HepG2 (cell line): Measurements from ENCODE around the gene ARL6IP4.

Source experiments
- ATF2 ChIP-seq: sonication (generic); formaldehyde crosslinking; IDR thresholded peaks from 2 replicates; pipeline ENCODE4 v1.4.0; 2020; ENCODE audit warnings: missing genetic modification reagents
- CTCF ChIP-seq: sonication (generic); formaldehyde crosslinking; IDR thresholded peaks from 2 replicates; pipeline ENCODE4 v1.5.0; 2020; ENCODE audit warnings: mild to moderate bottlenecking, missing genetic modification reagents, moderate library complexity
- HDAC2 ChIP-seq: sonication (generic); formaldehyde crosslinking; IDR thresholded peaks from 2 replicates; pipeline ENCODE4 v1.4.0; 2020; ENCODE audit warnings: missing genetic modification reagents
- HMG20A ChIP-seq: IDR thresholded peaks from 2 replicates; pipeline ENCODE4 v1.6.1; 2016; ENCODE audit warnings: borderline replicate concordance
- NONO ChIP-seq, 2 experiments: fragments of 450-650 bp in 1 of 2; sonication (generic) in 1 of 2; formaldehyde crosslinking in 1 of 2; IDR thresholded peaks in 1 of 2; conservative IDR thresholded peaks in 1 of 2; 2 replicates each; pipeline versions ENCODE4 v1.6.1 to v1.8.0; 2017 to 2022; ENCODE audit warnings: mild to moderate bottlenecking in 1 of 2, missing genetic modification reagents in 1 of 2, moderate library complexity in 1 of 2
- POLR2A ChIP-seq, 2 experiments: IDR thresholded peaks; 2 replicates each; pipeline ENCODE4 v1.6.1; 2011; ENCODE audit warnings: low read depth in 2 of 2, low read length in 2 of 2, mild to moderate bottlenecking in 1 of 2, moderate library complexity in 1 of 2; ENCODE audit not compliant: insufficient read depth in 1 of 2
- RFX5 ChIP-seq: IDR thresholded peaks from 2 replicates; pipeline ENCODE4 v1.6.1; 2011; ENCODE audit warnings: low read depth, low read length, improper control_type of control experiment
- ZNF660 ChIP-seq: sonication (generic); formaldehyde crosslinking; IDR thresholded peaks from 2 replicates; pipeline ENCODE4 v1.5.1; 2020; ENCODE audit warnings: mild to moderate bottlenecking, low read depth, missing genetic modification reagents, borderline replicate concordance

GRCh38 chr12:122965321-122965751 is 15.1 kb upstream of the ARL6IP4 start:
- TF ChIP-seq HMG20A, result no peak
- TF ChIP-seq ZNF660, result no peak
- TF ChIP-seq HDAC2, result no peak
- no peak for TF ChIP-seq POLR2A (IDR thresholded peaks at IDR 0.05; ENCODE audit: insufficient read depth in 1 of 2, low read depth in 2 of 2, low read length in 2 of 2)
- TF ChIP-seq NONO (IDR thresholded peaks at IDR 0.05), result no peak
- no peak for TF ChIP-seq NONO (CRISPR knock-in tag; conservative IDR thresholded peaks at IDR 0.05)
- no peak for TF ChIP-seq CTCF (CRISPR knock-in tag)
- no peak for TF ChIP-seq RFX5
- TF ChIP-seq ATF2 (CRISPR knock-in tag), result no peak
